ENCODE data around the gene TMEM63A.
A peak's percentile ranks its signal among the peaks of the same experiment; 100 is the strongest.

- TF ChIP-seq CTCF (IDR thresholded peaks at IDR 0.05; ENCODE audit: low read length) (peak; percentile 55), EZH2 (optimal IDR thresholded peaks at IDR 0.05; ENCODE audit: low read depth, low read length) (no peak)
These were observed at the start of gene TMEM63A for GRCh38 chr1:225881959-225882693.

Data from MM.1S (cell line).